Measurements from ENCODE around the gene CHAC1.

Gene CHAC1

DNA sequence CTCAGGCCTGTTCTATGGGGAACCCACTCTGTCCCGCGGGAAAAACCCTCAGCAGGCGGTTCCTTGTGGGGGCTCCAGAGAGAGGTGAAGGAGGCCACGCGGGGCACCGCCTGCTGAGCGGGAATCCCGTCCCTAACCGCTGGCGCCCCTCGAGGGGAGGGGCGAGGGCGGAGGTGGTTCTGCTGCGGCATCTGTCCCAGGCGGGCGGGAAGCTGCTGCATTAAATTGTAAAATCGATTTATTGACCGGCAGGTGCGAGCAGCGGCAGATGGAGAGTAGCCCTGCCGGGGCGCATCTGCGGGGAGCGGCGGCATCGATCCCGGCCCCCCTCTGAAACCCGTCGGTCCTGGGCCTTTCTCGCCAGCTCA, 27.8 kb upstream of the CHAC1 start:
- no peak for DNase-seq

DNA sequence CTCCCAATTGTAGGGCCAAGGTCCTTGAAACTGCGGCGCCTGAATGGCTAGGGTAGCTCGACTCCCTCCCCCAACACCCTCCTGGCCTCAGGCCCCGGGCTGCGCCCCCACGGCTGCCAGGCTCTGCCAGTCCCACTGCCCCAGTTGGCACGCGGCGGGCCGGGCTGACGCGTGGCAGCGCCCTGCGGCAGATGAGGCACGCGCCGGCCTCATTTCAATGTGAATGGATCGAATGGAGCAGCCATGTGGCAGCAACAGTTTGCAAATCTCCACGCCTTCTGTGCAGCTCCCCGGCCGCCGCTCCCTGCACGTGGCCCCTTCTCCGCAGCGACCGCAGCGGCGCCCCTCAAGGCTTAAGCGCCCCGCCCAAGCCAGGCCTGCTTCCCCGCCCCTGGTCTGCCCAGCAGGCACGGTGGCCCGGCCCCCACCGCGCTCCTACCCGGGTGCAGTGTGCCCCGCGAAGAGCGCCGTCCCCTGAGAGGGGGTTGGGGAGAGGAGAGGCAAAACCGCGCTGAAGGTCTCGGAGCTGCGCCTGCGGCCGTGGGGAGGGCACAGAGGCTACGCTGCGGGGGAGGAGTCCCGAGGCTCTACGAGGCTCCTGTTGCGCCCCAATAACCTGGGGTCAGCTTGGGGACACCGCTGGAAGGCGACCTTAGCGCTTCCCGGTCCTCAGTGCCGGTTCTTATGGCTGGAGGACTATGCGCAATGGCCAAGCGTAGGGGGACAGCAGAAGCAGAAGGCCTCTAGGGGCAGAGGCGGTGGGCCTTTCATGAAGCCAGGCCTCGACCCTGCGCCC, 27.2 kb upstream of the CHAC1 start:
- DNase-seq, result no peak

DNA sequence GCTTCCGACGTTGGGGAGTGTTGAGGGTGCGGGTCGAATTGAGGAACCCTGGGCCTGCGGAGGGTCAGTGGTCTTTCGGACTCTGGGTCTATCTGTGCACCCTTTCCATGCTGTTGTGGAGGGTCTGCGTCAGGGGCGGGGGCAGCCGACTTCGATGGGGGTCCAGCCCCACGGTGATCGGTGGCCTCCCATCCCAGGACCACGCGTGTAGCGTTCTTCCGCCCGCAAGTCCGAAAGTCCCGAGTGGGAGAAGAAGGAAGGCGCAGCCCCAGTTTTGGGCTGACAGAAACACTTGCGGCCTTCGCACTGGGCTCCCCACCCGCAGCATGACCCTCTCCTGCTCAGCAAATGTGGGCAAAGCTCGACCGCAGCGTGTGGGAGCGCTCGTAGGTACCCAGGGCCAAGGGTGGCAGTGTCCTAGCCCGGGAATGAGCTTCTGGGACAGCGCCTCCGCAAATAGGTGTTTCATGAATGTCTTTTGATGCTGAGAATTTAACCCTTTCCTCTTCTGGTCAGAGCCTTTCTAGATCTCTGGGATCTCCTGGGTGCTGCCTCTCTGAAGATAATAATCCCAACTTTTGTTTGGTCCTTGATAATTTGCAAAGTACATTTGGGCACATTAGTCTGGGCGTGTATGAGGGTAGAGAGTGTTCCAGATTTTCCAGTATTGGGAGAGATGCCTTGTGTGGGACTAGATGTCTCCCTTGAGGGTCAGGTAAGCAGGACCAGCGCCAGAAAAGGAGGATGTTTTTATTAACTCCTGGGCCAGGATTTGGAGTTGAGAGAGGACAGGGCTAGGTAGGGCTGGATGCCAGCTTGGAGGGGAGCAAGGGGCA, 26.4 kb upstream of the CHAC1 start:
- DNase-seq, result no peak

DNA sequence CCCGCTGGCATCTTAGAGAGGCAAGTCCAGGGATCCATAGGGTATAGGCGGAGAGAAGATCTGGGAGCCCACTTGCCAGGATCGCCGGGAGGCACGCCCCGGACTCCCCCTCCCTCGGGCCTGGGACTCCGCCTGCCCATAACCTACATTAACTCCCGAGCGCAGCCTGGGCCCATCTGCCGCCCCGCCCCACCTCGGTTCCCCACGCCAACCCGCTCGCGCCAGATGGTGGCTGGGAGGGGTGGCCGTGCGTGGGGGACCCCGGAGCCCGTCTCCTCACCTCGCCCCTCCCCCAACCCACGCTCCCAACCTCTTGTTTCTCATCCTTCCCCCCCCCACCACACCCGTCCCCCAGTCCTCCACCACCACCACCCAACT, 25.8 kb upstream of the CHAC1 start:
- DNase-seq, result no peak

DNA sequence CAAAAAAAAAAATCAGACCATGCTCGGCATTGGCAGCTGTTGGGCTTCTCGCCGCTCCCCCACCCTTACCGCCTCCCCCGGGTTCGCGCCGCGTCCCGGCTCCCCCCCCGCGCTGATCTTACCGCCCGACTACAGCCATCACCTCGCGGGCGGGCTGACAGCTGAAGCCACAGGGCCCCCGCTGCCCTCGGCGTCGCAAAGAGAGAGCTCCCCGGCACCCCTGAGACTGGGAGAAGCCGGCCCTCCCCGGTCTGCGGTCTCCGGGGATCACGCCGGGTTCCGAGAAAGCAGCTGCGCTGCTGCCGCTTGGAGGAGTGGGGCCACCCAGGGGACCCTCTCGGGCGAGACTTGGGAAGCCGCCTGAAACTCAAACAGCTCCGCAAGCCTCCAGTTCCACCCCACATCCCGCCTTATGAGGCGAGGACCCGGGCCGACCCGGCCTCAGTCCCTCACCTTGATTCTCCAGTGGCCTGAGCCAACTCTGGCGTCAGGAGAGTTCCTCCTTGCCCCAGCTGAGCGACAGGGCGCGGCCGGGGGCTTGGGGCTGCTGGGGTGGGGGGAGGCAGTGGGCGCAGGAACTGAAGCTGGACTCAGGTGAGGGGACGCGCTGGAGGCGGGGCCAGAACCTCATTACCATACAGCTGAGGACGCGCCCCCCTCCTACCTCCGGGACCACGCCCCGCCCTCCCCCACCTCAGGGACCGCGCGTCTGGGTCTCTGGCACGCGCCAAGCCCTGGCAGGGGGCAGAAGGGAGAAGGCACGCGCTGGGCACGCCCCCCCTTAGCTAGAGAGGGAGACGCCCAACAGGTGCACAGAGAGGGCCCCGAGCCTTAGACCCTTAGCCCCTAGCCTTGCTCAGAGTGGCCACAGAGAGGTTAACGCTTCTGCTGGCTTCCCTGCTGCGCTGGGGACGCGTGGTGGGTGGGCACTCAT, 25.1 kb upstream of the CHAC1 start:
- DNase-seq, result no peak

DNA sequence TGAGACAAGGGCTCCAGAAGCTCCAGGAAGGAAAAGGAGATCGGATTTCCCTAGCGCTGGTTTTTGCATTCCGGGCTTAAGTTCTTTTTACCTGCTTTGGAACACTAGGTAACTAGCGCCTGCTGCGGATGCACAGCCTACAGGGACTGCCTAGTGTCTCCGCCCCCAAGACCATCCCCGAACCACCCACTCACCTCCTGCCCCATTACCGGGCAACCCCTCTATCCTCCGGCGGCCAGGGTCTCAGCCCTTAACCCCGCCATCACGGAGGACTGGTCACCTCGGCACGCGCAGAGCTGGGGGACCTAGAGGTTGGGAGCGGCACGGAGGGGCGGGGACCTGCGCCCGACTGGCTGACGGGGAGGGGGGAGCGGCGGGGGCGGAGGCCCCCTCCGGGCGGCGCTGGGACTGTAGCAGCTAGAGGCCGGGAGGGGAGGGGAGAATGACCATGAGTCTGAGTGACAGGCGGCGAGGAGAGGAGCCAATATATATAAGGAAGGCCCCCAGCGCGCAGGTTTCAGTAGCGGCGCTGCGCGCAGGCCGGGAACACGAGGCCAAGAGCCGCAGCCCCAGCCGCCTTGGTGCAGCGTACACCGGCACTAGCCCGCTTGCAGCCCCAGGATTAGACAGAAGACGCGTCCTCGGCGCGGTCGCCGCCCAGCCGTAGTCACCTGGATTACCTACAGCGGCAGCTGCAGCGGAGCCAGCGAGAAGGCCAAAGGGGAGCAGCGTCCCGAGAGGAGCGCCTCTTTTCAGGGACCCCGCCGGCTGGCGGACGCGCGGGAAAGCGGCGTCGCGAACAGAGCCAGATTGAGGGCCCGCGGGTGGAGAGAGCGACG, 24.2 kb upstream of the CHAC1 start, which contains the start of gene DLL4:
TSS of gene DLL4 (plus strand) at position 520 of the 839 bp plus-strand sequence. CDS start 329 bp downstream, outside the sequence.
- DNase-seq, result peak; percentile 30

DNA sequence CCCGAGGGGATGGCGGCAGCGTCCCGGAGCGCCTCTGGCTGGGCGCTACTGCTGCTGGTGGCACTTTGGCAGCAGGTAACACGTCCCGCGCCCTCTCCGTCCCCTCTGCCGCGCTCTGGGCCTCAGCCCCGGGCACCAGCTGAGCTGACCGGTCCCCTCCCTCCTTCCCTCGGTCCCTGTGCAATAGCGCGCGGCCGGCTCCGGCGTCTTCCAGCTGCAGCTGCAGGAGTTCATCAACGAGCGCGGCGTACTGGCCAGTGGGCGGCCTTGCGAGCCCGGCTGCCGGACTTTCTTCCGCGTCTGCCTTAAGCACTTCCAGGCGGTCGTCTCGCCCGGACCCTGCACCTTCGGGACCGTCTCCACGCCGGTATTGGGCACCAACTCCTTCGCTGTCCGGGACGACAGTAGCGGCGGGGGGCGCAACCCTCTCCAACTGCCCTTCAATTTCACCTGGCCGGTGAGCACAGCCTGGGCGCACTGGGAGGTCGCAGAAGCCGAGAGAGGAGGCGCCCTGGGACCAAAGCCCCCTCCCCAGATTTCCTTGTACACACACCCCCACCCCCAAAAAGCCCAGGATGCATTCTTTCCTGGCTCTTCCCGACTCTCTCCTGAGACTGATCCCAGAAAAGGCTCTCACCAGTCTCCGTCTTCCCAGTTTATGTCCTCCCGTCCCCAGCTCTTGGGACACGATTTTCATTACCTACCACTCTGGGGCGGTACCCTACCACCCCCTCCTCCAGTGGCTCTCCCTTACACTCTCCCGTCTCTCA, 23.4 kb upstream of the CHAC1 start:
- DNase-seq, result peak; percentile 42

DNA sequence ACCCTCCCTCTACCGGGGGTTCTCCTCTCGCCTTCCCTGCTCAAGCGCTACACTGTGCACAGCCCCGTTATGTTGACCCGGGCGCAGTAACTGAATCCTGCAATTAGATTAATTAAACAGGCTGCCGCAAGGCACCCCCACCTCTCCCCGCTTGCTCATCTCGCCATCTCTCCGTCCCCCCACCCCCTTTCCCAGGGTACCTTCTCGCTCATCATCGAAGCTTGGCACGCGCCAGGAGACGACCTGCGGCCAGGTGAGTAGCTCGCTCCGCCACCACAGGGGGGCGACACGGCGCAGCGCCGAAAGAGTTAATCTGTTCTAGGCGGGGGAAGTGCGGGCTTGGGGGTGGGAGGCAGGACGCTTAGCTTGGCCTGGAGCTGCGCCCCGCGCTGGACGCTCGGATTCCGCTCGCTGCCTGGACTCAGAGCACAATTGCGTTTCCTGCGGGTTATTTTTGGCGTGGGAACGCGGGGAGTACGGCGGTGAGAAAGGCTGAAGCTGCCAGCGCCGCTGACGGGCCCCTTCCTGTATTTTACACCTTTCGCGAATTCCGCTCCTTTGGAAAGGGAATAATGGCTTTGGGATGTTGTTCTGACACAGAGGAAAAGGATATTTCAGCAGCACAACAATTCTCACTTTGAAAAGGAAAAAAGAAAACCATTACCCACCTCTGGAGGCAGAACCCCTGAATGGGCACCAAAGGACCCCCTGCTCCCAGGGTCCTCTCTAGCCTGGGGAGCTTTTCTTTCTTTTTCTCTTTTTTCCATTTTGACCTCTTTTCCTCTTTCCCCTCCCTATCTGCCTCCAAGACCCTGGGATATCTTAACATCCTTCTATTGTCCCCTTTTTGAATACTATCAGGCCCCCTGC, 22.6 kb upstream of the CHAC1 start:
- DNase-seq, result no peak

DNA sequence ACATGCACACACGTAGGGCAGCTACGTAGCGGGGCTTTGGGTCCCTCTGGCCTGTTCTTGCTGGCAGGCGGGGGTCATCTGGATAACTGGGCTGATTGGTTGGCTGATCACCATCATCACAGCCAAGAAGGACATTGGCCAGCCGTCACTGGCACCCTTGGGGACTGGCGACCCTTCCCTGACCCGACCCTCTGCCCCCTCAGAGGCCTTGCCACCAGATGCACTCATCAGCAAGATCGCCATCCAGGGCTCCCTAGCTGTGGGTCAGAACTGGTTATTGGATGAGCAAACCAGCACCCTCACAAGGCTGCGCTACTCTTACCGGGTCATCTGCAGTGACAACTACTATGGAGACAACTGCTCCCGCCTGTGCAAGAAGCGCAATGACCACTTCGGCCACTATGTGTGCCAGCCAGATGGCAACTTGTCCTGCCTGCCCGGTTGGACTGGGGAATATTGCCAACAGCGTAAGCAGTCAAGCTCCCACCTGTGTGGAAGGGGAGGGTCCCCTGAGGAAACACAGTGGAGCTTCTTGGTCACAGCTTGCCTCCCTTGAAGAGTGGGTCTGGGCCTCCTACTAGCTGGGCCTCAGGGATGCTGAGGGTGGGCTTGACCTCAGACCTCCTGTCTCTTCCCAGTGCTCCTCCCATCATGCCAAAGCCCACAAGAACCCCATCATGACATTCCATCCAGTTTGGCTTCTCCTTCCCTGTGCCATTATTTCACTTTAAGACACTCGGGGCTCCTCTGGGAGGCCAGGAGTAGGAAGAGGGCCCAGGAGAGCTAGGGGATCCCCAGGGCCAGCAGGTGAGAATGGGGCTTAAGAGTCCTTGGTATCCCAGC, 21.8 kb upstream of the CHAC1 start:
- no peak for DNase-seq

DNA sequence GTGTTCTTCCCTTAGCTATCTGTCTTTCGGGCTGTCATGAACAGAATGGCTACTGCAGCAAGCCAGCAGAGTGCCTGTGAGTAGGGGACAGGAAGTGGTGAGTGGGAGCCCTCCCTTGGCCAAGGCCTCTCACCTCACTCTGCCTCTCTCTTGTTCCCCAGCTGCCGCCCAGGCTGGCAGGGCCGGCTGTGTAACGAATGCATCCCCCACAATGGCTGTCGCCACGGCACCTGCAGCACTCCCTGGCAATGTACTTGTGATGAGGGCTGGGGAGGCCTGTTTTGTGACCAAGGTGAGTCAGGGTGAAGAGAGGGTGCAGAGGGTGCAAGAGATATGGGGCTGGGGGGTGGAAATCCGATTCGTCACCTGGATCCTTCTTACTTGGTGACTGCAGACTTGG, 21.1 kb upstream of the CHAC1 start:
- DNase-seq, result no peak

DNA sequence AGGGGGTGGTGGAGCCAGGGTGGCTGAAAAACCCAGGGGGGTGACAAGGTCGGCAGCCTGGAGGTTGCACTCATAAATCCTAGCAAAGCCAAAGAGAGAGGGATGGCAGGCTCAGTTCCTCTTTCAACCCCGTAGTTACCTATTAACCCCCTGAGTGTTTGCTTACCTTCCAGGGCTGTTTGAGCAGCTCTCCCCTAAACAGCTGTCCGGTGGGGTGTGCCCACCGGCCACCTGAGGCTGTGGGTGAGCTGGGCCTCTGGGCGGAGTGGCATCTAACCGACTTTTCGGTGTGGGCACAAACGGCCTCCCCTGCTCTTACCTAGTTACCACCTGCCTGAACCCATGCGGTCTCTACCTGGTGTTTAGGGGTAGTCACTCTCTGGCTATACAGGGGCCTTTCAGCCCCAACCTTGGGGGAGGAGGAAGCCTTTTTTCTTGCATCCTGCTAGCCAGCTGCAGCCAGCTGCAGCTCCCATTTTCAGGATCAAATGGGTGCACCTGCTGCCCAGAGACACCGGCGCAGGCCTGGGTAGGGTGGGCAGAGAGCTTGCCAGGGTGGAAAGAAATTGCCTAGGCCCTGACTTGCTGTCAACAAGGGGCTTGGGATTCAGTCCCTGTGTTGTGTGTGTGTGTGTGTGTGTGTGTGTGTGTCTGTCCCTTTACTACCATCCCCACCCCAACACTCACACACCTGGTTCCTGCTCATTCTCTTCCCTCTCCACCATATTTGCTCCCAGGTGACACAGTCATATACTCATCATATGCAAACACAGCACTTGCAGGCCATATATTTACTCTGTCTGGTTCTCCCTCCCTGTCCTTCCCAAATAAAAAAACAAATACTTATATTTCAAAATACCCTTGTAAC, 20.4 kb upstream of the CHAC1 start:
- no peak for DNase-seq

DNA sequence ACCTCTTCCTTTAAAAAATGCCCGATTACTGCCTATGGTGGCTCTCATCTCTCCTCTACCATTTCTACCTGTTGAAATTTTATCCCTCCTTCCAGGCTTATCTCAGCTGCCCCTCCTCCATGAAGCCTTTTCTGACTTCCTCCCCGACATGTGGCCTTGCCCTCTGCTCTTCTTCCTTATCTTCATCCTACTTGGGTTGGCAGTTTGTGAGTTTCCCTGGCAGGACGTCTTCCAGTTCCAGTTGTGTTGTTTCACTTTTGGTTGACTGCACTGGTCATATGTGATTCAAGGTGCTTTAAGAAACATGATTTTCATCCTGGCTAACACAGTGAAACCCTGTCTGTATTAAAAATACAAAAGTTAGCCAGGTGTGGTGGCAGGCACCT, 19.8 kb upstream of the CHAC1 start:
- peak; percentile 53 for DNase-seq

DNA sequence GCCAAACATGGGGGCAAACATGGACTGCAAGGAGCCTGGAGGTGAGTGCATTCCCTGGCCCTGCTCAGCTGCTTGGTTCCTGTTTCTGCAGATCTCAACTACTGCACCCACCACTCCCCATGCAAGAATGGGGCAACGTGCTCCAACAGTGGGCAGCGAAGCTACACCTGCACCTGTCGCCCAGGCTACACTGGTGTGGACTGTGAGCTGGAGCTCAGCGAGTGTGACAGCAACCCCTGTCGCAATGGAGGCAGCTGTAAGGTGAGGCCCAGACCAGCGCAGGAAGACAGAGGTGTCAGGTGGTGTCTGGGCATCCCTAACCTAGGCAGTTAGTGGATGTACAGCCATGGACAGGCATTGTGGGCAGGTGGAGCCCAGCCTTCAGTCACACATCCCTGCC, 18.8 kb upstream of the CHAC1 start:
- DNase-seq, result no peak

DNA sequence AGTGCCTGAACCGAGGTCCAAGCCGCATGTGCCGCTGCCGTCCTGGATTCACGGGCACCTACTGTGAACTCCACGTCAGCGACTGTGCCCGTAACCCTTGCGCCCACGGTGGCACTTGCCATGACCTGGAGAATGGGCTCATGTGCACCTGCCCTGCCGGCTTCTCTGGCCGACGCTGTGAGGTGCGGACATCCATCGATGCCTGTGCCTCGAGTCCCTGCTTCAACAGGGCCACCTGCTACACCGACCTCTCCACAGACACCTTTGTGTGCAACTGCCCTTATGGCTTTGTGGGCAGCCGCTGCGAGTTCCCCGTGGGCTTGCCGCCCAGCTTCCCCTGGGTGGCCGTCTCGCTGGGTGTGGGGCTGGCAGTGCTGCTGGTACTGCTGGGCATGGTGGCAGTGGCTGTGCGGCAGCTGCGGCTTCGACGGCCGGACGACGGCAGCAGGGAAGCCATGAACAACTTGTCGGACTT, 17.0 kb upstream of the CHAC1 start:
- no peak for DNase-seq

DNA sequence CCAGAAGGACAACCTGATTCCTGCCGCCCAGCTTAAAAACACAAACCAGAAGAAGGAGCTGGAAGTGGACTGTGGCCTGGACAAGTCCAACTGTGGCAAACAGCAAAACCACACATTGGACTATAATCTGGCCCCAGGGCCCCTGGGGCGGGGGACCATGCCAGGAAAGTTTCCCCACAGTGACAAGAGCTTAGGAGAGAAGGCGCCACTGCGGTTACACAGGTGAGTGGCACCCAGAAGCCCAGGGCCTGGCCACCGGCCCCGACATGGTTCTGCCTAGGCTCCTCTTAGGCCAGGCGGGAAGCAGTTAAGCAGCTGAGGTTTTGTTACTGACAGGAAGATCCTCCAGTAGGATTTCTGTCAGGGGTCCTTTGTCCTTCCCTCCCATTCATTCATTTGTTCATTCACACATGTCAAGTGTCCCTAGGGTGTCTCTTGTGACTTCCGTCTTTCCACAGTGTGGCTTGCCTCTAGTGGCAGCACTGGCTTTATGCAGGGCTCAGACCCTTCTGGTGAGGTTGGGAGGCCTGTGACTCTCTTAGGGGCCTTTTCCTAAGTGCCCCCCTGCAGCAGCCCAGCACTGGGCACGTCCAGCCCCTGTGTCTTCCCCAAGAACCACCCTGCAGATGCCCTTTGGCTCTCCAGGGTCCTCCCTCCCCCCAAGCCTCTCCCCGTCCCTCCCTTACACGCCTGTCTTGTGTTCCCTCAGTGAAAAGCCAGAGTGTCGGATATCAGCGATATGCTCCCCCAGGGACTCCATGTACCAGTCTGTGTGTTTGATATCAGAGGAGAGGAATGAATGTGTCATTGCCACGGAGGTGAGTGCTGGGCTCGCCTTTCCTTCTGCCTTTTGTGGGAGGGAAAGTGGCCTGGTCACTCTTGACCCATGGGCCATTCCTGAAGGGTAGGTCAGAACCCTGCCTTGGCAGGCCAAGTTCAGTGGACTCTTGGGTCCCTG, 16.3 kb upstream of the CHAC1 start:
- no peak for DNase-seq

DNA sequence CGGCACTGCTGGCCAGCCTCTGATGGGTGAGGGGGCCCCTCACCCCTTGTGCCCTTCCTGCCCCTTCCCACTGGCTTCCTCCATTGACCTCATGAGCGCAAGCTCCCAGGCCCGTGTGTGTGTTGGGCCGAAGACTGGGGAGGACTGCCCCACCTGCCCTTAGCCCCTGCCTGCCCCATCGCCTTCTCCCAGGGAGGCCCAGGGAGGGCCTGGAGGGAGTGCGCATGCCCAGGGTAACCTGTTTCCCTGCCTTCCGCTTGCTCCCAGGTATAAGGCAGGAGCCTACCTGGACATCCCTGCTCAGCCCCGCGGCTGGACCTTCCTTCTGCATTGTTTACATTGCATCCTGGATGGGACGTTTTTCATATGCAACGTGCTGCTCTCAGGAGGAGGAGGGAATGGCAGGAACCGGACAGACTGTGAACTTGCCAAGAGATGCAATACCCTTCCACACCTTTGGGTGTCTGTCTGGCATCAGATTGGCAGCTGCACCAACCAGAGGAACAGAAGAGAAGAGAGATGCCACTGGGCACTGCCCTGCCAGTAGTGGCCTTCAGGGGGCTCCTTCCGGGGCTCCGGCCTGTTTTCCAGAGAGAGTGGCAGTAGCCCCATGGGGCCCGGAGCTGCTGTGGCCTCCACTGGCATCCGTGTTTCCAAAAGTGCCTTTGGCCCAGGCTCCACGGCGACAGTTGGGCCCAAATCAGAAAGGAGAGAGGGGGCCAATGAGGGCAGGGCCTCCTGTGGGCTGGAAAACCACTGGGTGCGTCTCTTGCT, 15.3 kb upstream of the CHAC1 start:
- DNase-seq, result no peak
